ENCODE data around the gene CHCHD3.
A peak's percentile ranks its signal among the peaks of the same experiment; 100 is the strongest.

The CHCHD3 gene

DNA sequence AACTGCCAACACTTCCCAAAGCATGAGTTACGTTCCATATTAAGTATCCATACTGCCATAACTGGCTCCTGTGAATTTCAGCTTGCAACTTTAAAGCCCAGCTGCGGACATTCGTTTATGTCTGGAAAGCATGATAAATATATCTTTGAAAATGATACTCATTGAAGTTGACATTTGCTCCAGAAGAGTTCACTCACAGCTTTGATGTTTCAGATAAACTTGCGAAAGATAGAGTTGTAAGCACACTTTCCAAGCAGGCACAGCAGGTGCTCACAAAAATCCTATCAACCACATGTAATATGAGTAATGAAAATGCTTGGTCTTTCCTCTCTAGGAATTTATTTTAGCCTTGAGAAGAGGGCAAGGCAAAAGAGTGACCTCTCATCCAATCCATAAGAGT lies 4.5 kb downstream of the CHCHD3 start:
- no peak for DNase-seq

DNA sequence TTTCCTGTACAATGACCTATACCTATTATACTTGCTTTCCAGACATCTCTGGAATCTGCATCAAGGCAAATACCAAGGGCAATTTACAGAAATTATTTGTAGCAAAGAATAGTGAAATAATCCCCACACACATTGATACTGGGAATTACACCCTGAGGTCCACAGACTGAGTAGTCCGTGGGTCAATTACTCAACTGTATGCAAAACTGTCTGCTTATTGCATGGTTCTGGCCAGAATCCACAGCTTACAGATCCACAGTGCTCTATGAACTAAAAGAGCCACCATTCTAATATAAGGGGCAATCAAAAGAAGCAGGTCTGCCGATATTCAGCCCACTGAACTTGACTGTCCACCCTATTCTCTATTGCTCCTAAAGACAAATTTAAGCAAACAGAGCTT lies 5.7 kb downstream of the CHCHD3 start:
- DNase-seq: no peak

DNA sequence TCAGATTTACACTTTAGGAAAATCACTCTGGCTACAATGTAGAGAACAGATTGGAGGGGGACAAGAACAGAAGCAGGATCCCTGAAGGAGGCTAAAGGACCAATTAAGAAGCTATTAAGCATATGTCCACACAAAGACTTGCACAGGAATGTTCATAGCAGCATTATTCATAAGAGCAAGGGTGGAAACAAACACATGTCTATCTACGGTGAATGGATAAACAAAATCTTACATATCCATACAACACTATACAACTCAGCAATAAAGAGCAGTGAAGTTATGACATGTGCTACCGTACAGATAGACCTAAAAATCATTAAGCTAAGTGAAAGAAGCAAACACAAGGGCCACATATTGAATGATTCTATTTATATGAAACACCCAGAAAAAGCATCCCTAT lies 10.4 kb downstream of the CHCHD3 start:
- DNase-seq: no peak

DNA sequence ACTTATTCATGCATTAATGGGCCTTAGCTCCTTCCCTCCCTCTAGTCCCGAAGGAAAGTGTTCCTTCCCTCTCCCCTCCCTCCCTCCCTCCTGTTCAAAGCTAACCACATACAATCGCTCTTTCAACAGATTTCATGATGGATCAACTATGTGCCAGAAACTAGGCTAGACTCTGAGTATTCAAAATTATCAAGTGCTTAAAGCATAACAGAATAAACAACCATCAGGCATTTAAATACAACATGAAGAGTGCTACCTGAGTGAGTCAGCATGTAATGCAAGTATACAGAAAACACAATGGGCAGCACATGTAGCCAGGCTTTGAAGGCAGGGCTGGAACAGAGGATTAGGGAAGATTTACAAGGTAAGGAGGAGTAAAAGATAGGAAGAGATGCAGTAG lies 11.3 kb downstream of the CHCHD3 start:
- no peak for DNase-seq

DNA sequence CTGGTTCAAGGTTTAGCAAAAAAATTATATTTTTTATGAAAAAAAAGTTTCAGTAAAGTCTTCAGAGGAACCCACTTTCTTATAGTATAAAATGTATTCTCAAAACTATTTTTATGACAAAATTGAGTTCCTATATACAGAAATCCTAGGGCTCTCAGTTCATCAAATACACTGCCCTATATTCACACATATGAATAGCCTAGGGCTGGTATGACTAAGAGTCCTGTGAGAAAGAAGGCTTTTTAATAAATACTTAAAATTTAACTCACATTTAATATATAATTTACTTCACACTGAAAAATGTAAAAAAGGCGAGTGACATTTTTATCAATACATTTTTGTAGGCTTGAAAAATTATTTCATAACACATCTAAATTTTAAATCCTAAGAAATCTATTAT lies 16.6 kb downstream of the CHCHD3 start:
- no peak for DNase-seq

DNA sequence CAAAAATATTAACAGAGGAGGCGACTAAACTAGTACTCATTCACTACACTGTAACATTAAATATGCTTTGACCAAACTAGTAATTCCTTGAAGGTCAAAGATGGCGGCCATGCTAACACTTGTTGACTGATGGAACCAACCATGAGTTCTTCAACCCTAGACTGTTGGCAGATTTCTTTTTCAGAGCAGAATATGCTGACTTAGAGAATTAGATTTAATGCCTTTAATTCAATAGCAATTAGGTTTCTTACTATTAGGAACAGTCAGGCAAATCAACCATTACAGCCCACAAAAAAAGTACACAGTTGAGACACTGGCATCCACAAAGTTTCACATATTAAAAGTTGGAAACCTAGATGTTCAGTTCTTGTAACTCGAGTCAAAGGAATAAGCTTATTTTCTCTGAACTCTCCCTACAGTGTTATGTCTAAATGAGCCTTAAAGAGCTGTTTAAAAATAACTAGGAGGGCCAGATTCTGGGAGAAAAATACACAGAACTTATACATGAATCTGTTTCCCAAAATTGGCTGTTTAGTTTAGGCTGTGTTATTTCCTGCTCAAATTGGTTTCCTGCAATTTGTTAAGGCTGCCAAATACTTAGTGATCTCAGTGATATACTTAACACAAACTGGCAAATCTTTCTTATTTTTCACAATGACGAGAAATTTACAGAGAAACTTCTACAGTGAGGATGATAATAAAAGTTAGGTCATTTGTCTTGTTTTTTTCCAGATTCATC lies 17.6 kb downstream of the CHCHD3 start:
- DNase-seq: no peak

- DNase-seq: no peak
These were observed 20.1 kb downstream of the CHCHD3 start for GRCh38 chr7:133061792-133062191.

- DNase-seq: no peak
These were observed 20.5 kb downstream of the CHCHD3 start for GRCh38 chr7:133061357-133061756.

DNA sequence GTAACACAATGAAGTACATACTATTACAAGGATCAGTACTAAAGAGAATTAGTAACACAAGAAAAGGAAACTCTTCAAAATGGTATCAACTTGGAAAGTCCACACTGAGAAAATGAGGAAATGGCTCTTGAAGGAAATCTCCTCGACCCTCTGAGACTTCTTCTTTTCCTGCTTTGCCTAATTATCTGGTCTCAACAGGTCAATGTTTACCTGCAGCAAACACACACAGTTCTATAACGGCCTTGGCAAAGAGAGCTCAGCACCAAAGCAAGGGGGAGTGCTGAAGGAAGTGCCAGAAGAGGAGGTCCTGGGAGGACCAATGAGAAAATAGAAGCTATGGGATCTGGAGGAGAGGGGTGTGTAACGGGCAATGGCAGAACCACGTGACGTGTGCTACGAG lies 21.9 kb downstream of the CHCHD3 start:
- peak; percentile 6 to 27 for DNase-seq

DNA sequence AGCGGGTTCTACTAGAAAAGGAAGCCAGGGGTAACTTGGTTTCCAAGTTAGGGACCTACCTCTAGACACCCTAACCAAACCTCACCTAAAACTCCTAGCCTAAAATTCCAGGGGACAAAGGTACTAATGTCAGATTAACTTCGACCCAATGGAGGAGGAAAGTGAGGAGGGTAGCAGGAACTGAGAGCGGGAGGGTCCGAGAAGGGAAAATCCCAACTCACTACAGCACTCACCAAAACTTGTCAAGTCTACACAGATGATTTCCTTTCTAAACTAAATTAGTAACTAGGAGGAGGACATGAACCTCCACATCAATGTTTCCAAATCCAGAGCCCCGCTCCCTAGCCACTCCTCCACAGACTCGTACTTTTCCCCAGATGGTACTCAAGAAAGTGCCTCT lies 22.6 kb downstream of the CHCHD3 start:
- no peak for DNase-seq

GRCh38 chr7:133056370-133057238 lies 25.3 kb downstream of the CHCHD3 start:
- no peak for DNase-seq

DNA sequence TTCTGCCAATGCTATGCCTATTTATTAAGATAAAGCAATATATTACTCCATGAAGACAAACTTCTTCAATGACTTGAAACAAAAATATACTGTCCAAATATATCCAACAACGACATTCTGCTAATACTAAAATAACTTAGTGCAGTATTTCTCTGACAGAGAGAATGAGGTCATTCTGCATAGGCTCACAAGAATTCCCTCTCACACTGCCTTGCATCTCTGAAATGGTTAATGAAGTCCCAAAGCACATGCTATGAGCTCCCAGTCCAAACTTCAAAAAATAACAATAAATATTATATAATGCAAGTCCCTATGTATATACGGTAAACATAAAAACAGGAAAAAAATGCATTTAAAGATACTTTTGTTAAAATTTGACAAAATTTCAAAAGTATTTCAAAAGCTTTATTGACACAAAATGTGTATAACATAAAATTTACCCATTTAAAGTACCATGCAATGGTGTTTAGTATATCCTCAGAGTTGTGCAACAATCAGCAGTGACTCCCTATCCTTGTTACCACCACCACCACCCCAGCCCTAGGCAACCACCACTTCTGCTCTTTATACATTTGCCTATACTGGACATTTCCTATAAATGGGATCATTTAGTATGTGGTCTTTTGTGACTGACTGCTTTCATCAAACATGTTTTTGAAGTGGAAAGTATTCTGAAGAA lies 27.6 kb downstream of the CHCHD3 start:
- peak in 1 of 2 experiments; percentile 6 for DNase-seq

DNA sequence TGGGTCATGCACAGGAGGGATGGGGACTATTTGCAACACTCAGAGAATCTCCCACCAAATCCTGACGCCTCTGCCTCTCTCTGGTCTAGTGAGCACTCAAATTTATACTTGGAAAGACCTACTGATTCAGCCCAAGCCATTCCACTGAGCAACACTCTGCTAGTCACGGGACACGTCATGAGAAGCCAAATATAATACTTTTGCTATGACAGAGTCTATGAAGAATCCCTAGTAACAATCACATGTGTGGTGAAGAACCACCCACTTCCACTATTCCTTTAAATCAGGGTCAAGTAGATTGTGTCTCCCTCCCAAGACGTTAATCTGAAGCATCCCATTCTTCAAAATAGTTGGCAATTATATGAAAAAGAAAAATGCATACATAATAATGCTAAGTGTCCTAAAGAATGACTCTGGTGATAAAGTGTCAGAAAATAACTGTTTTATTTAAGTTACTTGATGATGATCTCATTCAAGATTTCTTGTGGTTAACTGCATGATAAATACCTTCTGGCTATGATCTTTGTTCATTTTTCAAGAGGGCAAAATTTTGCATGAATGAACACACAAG lies 28.5 kb downstream of the CHCHD3 start:
- no peak for DNase-seq

DNA sequence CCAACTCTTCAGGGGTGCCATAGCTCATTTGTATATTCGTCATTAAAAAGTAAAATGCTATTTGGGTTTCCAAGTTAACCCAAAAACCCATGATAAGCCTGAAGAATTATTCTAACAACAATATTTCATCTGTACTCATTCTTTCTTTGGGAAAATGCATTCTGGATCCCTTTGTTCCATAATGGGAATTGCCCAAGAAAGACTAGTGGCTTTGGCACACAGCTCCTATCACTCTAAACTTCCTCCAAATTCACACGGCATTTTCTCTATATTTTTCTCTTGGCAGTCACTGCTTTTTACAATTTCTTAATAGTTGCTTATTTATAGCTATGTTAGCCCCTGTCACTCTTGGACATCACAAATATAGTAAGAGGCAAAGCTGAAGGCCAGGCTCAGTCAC lies 29.1 kb downstream of the CHCHD3 start:
- no peak for DNase-seq

GRCh38 chr7:133052401-133052756 lies 29.5 kb downstream of the CHCHD3 start:
- no peak for DNase-seq

GRCh38 chr7:133051719-133052400 lies 30.0 kb downstream of the CHCHD3 start:
- DNase-seq: no peak

- peak; percentile 48 to 56 for DNase-seq
These were observed 30.8 kb downstream of the CHCHD3 start for GRCh38 chr7:133051066-133051465.

DNA sequence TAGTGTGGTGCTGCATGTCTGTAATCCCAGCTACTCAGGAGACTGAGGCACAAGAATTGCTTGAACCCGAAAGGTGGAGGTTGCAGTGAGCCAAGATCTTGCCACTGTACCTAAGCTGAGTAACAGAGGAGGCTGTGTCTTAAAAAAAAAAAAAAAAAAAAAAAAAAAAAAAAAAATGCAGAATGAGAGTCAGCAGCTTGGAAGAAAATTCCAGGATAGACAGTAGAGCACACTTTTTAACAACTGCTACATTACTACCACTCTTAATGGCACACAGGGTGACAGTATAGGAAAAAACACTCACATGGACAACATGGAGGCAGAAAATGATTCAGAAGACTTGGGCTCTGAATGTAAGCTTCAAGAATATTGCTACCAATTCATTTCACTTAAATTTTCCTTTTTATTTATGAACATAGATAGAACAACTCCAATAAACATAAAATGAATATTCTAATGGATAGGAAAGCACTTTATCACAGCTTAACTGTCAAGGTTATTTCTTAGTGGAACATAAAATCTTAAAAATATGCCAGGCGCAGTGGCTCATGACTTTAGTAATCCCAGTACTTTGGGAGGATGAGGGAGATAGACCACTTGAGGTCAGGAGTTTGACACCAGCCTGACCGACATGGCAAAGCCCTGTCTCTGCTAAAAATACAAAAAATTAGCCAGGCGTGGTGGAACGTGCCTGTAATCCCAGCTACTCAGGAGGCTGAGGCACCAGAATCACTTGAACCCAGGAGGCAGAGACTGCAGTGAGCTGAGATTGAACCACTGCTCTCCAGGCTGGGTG lies 31.5 kb downstream of the CHCHD3 start:
- DNase-seq: no peak

DNA sequence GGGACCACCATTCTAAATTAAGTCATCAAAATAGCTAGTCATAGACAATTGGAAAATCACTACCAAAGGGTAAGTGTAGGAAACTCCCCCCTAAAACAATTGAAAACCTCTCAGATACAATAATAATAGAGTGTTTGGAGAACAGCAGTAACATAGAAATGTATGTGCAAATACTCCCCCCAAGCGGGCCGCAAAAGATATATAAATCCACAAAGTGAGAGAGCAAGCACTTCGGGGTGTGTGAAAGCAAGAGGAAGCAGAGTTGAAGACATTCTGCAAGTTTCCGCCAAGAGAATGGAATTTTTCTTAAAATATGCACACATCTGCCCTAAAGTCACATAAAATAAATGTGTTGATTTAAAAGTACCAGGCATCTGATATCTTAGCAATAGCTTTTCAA lies 33.3 kb downstream of the CHCHD3 start:
- no peak for DNase-seq

DNA sequence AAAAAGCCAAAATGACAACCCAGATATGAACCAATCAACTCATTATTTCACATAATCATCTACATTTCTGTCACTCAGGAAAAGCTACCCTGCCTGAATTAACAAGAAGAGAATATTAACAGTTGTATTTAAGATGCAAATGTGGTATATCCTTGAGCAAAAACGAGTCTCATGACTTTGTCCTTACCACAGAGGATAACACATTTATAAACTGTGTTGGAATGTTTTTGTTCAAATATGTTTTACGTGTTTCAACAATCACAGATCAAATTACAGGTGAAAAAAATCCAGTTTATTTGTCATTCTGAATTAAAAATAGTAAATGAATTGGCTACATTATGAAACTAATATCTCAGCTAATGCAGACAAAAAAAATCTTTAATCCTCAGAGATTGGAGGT lies 34.6 kb downstream of the CHCHD3 start:
- DNase-seq: no peak

DNA sequence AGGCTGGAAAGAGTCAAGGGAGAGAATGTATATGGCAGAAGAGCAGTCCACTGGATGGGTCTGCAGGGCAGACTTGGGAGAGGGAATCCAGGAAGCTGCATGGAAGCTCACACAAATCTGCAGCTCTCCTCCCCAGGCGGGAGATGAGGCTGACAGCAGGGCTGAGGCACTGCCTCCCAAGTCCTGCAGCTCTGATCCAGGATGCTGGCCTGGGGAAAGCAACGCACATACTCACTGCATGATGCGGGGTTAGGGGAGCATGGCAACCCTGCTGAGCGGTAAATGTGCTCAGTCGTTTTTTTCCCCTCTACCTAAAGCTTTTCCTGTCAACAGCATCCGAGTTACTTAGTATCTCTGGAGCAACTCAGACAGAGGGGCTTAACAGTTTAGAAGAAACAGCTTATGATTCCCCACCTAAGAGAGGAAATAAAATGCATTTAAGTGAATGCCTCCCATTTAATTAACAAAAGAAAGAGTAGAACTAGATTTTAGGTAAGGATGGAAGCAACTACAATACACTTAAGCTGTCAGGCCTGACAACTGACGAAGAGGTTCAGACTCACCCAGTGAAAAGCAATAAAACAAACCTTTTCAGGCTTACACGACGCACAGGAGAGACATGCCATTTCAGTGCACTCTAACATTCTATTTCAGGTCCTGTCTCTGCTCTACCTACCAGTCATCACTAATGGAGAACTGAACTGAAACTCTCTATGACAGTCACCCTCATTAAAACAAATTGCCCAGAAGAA lies 37.0 kb downstream of the CHCHD3 start:
- DNase-seq: no peak

All from Kasumi-1 (cell line).